WTC11 (cell line): ENCODE data around the gene ACAD8. TPM values are rescaled to one million over a fixed set of nuclear protein-coding genes. Genes with fewer than 3 reads are reported as not detected.
"Not testable (repeated sequence)": the region's sequence is repeated elsewhere in the genome, so short reads cannot be mapped to it uniquely, and the experiment has no call there.

Source experiments
- ATAC-seq: fragments of 200-7000 bp; cut with Tn5 transposase; 2 replicates; pipeline ENCODE4 v1.10.0; 2021; ENCODE audit warnings: mild to moderate bottlenecking, moderate library complexity
- CTCF ChIA-PET: fragments of 300-600 bp; sonication (Branson Sonifier 250); formaldehyde crosslinking; loops from one replicate; lab custom pipeline; 2021; ENCODE audit warnings: antibody characterized with exemption; lab: Charles Lee
- POLR2A ChIA-PET: fragments of 350-600 bp; sonication (Branson Sonifier 250); formaldehyde crosslinking; loops from one replicate; lab custom pipeline; 2021; ENCODE audit warnings: antibody characterized with exemption; lab: Charles Lee
- DNase-seq: peaks from one replicate; pipeline ENCODE4 v3.0.0; 2021; ENCODE audit warnings: low spot score
- H3K27ac Mint-ChIP-seq: 2 replicates; pipeline ENCODE4 v1.8.0; 2021; ENCODE audit warnings: mixed read lengths
- H3K27me3 Mint-ChIP-seq: 2 replicates; pipeline ENCODE4 v1.8.0; 2021; ENCODE audit warnings: low read depth, mild to moderate bottlenecking, moderate library complexity, mixed read lengths
- H3K36me3 Mint-ChIP-seq: 2 replicates; pipeline ENCODE4 v1.8.0; 2021; ENCODE audit warnings: mixed read lengths
- H3K4me1 Mint-ChIP-seq: 2 replicates; pipeline ENCODE4 v1.8.0; 2022; ENCODE audit warnings: mixed read lengths
- H3K4me3 Mint-ChIP-seq: 2 replicates; pipeline ENCODE4 v1.8.0; 2021; ENCODE audit warnings: mild to moderate bottlenecking, moderate library complexity, mixed read lengths
- H3K9me3 Mint-ChIP-seq: 2 replicates; pipeline ENCODE4 v1.8.0; 2021; ENCODE audit warnings: mixed read lengths
- ATF1 ChIP-seq: sonication (generic); formaldehyde crosslinking; IDR thresholded peaks from 2 replicates; pipeline ENCODE4 v1.8.1; 2023; ENCODE audit warnings: mild to moderate bottlenecking, moderate library complexity, missing genetic modification reagents
- CREB1 ChIP-seq: sonication (generic); formaldehyde crosslinking; IDR thresholded peaks from 2 replicates; pipeline ENCODE4 v1.8.0; 2023; ENCODE audit warnings: mild to moderate bottlenecking, missing genetic modification reagents
- FOXP4 ChIP-seq: sonication (generic); formaldehyde crosslinking; IDR thresholded peaks from 2 replicates; pipeline ENCODE4 v1.8.0; 2022; ENCODE audit warnings: mild to moderate bottlenecking, missing genetic modification reagents
- HMGA2 ChIP-seq: fragments of 250-450 bp; sonication (Bioruptor Pico); IDR thresholded peaks from 2 replicates; pipeline ENCODE4 v1.4.0; 2021; ENCODE audit warnings: mild to moderate bottlenecking, moderate library complexity
- IRF2 ChIP-seq: sonication (generic); formaldehyde crosslinking; IDR thresholded peaks from 2 replicates; pipeline ENCODE4 v1.8.0; 2022; ENCODE audit warnings: low read depth, missing genetic modification reagents, borderline replicate concordance
- KAT7 ChIP-seq: sonication (generic); formaldehyde crosslinking; IDR thresholded peaks from 2 replicates; pipeline ENCODE4 v1.8.1; 2023; ENCODE audit warnings: missing genetic modification reagents, mild to moderate bottlenecking, borderline replicate concordance
- MYBL2 ChIP-seq: sonication (generic); formaldehyde crosslinking; IDR thresholded peaks from 2 replicates; pipeline ENCODE4 v1.8.1; 2023; ENCODE audit warnings: mild to moderate bottlenecking, moderate library complexity, missing genetic modification reagents
- PRDM15 ChIP-seq: sonication (generic); formaldehyde crosslinking; IDR thresholded peaks from 2 replicates; pipeline ENCODE4 v1.8.0; 2022; ENCODE audit warnings: missing genetic modification reagents
- SOX15 ChIP-seq: fragments of 250-450 bp; sonication (Bioruptor Pico); IDR thresholded peaks from 2 replicates; pipeline ENCODE4 v1.9.0; 2021; ENCODE audit warnings: mild to moderate bottlenecking
- ZNF232 ChIP-seq: sonication (generic); formaldehyde crosslinking; IDR thresholded peaks from 2 replicates; pipeline ENCODE4 v1.8.0; 2022; ENCODE audit warnings: mild to moderate bottlenecking, missing genetic modification reagents
- ZSCAN18 ChIP-seq: fragments of 250-450 bp; sonication (Bioruptor Pico); IDR thresholded peaks from 2 replicates; pipeline ENCODE4 v2.1.2; 2022; ENCODE audit warnings: mild to moderate bottlenecking, moderate library complexity
- total RNA-seq: library from RNA; stranded (reverse); gene quantifications from 3 replicates; pipeline ENCODE4 v1.2.3, GENCODE V29; 2021

ACAD8 gene
- total RNA-seq, 1 experiment from 2014 or later: 55.2 TPM

GRCh38 chr11:134277183-134278001 is 24.0 kb downstream of the ACAD8 start (continued):
- TF ChIP-seq PRDM15 (CRISPR knock-in tag): 0 out of 2 replicates have a peak, but pooled peaks have one; percentile 5

GRCh38 chr11:134278356-134278755 is 25.0 kb downstream of the ACAD8 start:
- DNase-seq (no peak), ATAC-seq (no peak)
- Mint-ChIP-seq H3K36me3 (peaks cover 31% of the 10 kb centered on the region), H3K9me3 (no peaks in the 10 kb centered on the region), H3K4me1 (peaks cover 41% of the 10 kb centered on the region), H3K27me3 (no peaks in the 10 kb centered on the region), H3K4me3 (peak overlapping the region; percentile 96), H3K27ac (no peak overlapping the region)
- TF ChIP-seq ZNF232 (no peak), MYBL2 (CRISPR knock-in tag) (no peak), HMGA2 (CRISPR knock-in tag) (no peak), KAT7 (no peak), CREB1 (CRISPR knock-in tag) (no peak), FOXP4 (CRISPR knock-in tag) (no peak), ZSCAN18 (no peak), ATF1 (CRISPR knock-in tag) (no peak), SOX15 (CRISPR knock-in tag) (no peak), IRF2 (CRISPR knock-in tag) (no peak)
- ChIA-PET POLR2A (no interaction called here), CTCF (interaction anchor here (0.9 to 4.5 kb wide), 2 partner anchors 10 to 14 kb away, joined by 3 to 57 read pairs; no protein-coding TSS in a partner anchor)

- POLR2A ChIA-PET: interaction anchor here (1.0 kb wide), 1 partner anchor 8 kb away, joined by 3 read pairs; no protein-coding TSS in a partner anchor
- DNase-seq, H3K27ac Mint-ChIP-seq, H3K4me3 Mint-ChIP-seq, H3K27me3 Mint-ChIP-seq, ATAC-seq, H3K9me3 Mint-ChIP-seq, CTCF ChIA-PET: not testable (repeated sequence)
- peaks cover 56% of the 10 kb centered on the region for H3K36me3 Mint-ChIP-seq
- peaks cover 28% of the 10 kb centered on the region for H3K4me1 Mint-ChIP-seq
These were observed 28.3 kb downstream of the ACAD8 start for GRCh38 chr11:134281635-134282034.
